Measurements from ENCODE around the gene IL18R1.

- TF ChIP-seq CTCF (conservative IDR thresholded peaks at IDR 0.05) (no peak), EZH2 (IDR thresholded peaks at IDR 0.05; ENCODE audit: low read depth) (no peak)
Observed at GRCh38 chr2:102356741-102357140, 1.1 kb downstream of the IL18R1 start.

Data from PC-9 (cell line).